H9 (cell line): ENCODE measurements around the gene BRPF1. TPM values are rescaled to one million over a fixed set of nuclear protein-coding genes. Genes with fewer than 3 reads are reported as not detected.

Experiments
- DNase-seq: peaks from one replicate; pipeline ENCODE4 v3.0.0-alpha.2; 2017
- H2AFZ ChIP-seq: one replicate; pipeline ENCODE4 v1.6.1; 2013; ENCODE audit warnings: mild to moderate bottlenecking, low read length, control low read depth, moderate library complexity
- H2AK5ac ChIP-seq: 2 replicates; pipeline ENCODE4 v1.6.1; 2013; ENCODE audit warnings: low read length, control low read depth, mixed read lengths; ENCODE audit not compliant: insufficient read length
- H2BK120ac ChIP-seq: one replicate; pipeline ENCODE4 v1.6.1; 2013; ENCODE audit warnings: low read depth, mild to moderate bottlenecking, low read length, control low read depth, inconsistent platforms; ENCODE audit not compliant: poor library complexity, severe bottlenecking
- H2BK12ac ChIP-seq: 2 replicates; pipeline ENCODE4 v1.6.1; 2013; ENCODE audit warnings: low read length, control low read depth, mixed read lengths, low read depth; ENCODE audit not compliant: insufficient read length
- H2BK15ac ChIP-seq: 2 replicates; pipeline ENCODE4 v1.6.1; 2013; ENCODE audit warnings: low read depth, low read length, control low read depth
- H2BK20ac ChIP-seq: one replicate; pipeline ENCODE4 v1.6.1; 2013; ENCODE audit warnings: low read depth, mild to moderate bottlenecking, low read length, control low read depth, inconsistent platforms; ENCODE audit not compliant: poor library complexity, severe bottlenecking
- H2BK5ac ChIP-seq: 2 replicates; pipeline ENCODE4 v1.6.1; 2013; ENCODE audit warnings: low read length, control low read depth, mixed read lengths; ENCODE audit not compliant: insufficient read length
- H3K14ac ChIP-seq: 2 replicates; pipeline ENCODE4 v1.6.1; 2013; ENCODE audit warnings: low read length, control low read depth; ENCODE audit not compliant: insufficient read depth
- H3K18ac ChIP-seq: 2 replicates; pipeline ENCODE4 v1.6.1; 2013; ENCODE audit warnings: low read depth, mild to moderate bottlenecking, mixed read lengths, low read length, control low read depth; ENCODE audit not compliant: insufficient read length
- H3K23ac ChIP-seq: 2 replicates; pipeline ENCODE4 v1.6.1; 2013; ENCODE audit warnings: low read length, control low read depth, mixed read lengths, low read depth; ENCODE audit not compliant: insufficient read length
- H3K23me2 ChIP-seq: 2 replicates; pipeline ENCODE4 v1.6.1; 2013; ENCODE audit warnings: low read depth, mild to moderate bottlenecking, mixed read lengths, low read length, control low read depth; ENCODE audit not compliant: insufficient read length, poor library complexity, severe bottlenecking
- H3K27ac ChIP-seq: 2 replicates; pipeline ENCODE4 v1.5.1; 2013; ENCODE audit warnings: low read length, control low read depth, mixed read lengths, low read depth; ENCODE audit not compliant: insufficient read length
- H3K27me3 ChIP-seq: 2 replicates; pipeline ENCODE4 v1.6.1; 2013; ENCODE audit warnings: low read length, control low read depth, inconsistent platforms; ENCODE audit not compliant: insufficient read depth
- H3K4ac ChIP-seq: 2 replicates; pipeline ENCODE4 v1.6.1; 2013; ENCODE audit warnings: low read depth, mild to moderate bottlenecking, control low read depth, inconsistent platforms, low read length, moderate library complexity
- H3K4me1 ChIP-seq: 2 replicates; pipeline ENCODE4 v1.6.1; 2013; ENCODE audit warnings: low read length, control low read depth, inconsistent platforms; ENCODE audit not compliant: insufficient read depth
- H3K4me2 ChIP-seq: 2 replicates; pipeline ENCODE4 v1.6.1; 2013; ENCODE audit warnings: low read length, control low read depth, mixed read lengths; ENCODE audit not compliant: insufficient read length, insufficient read depth
- H3K56ac ChIP-seq: 2 replicates; pipeline ENCODE4 v1.6.1; 2013; ENCODE audit warnings: low read depth, mild to moderate bottlenecking, mixed read lengths, low read length, control low read depth; ENCODE audit not compliant: insufficient read length
- H3K79me1 ChIP-seq: 2 replicates; pipeline ENCODE4 v1.6.1; 2013; ENCODE audit warnings: low read depth, mild to moderate bottlenecking, moderate library complexity, low read length, control low read depth, inconsistent platforms; ENCODE audit not compliant: insufficient read depth, poor library complexity, severe bottlenecking
- H3K79me2 ChIP-seq: 2 replicates; pipeline ENCODE4 v1.6.1; 2013; ENCODE audit warnings: low read length, control low read depth, inconsistent platforms; ENCODE audit not compliant: insufficient read depth
- H3K9ac ChIP-seq: 2 replicates; pipeline ENCODE4 v1.6.1; 2013; ENCODE audit warnings: low read length, control low read depth, mixed read lengths; ENCODE audit not compliant: insufficient read length; ENCODE audit errors: extremely low read depth
- H3K9me3 ChIP-seq: one replicate; pipeline ENCODE4 v1.6.1; 2013; ENCODE audit warnings: low read depth, low read length, inconsistent platforms; ENCODE audit not compliant: control insufficient read depth
- H3T11ph ChIP-seq: one replicate; pipeline ENCODE4 v1.6.1; 2013; ENCODE audit warnings: mild to moderate bottlenecking, low read length, control low read depth, inconsistent platforms
- H4K20me1 ChIP-seq: one replicate; pipeline ENCODE4 v1.6.1; 2013; ENCODE audit not compliant: control insufficient read depth, insufficient read length, insufficient read depth
- H4K5ac ChIP-seq: 2 replicates; pipeline ENCODE4 v1.6.1; 2013; ENCODE audit warnings: low read depth, mild to moderate bottlenecking, mixed read lengths, low read length, control low read depth; ENCODE audit not compliant: insufficient read length
- H4K8ac ChIP-seq: replicated peaks from 2 replicates; pipeline ENCODE4 v1.6.1; 2013; ENCODE audit warnings: low read length, control low read depth, mixed read lengths, low read depth; ENCODE audit not compliant: insufficient read length
- H4K91ac ChIP-seq: 2 replicates; pipeline ENCODE4 v1.6.1; 2013; ENCODE audit warnings: low read depth, mild to moderate bottlenecking, moderate library complexity, mixed read lengths, low read length, control low read depth; ENCODE audit not compliant: insufficient read length
- H3K27ac Mint-ChIP-seq, 3 experiments: 2 replicates in 2 of 3; 3 replicates in 1 of 3; pipeline ENCODE4 v1.8.0; 2020 to 2021; ENCODE audit warnings: mixed read lengths in 3 of 3, mild to moderate bottlenecking in 1 of 3, moderate library complexity in 1 of 3
- H3K27me3 Mint-ChIP-seq: 2 replicates; pipeline ENCODE4 v1.8.0; 2021; ENCODE audit warnings: low read depth, mild to moderate bottlenecking, moderate library complexity, mixed read lengths
- H3K36me3 Mint-ChIP-seq, 3 experiments: 2 replicates in 2 of 3; 3 replicates in 1 of 3; pipeline ENCODE4 v1.8.0; 2020 to 2021; ENCODE audit warnings: low read depth in 3 of 3, mixed read lengths in 3 of 3; ENCODE audit not compliant: insufficient read depth in 1 of 3
- H3K4me1 Mint-ChIP-seq, 2 experiments: 2 replicates each; pipeline ENCODE4 v1.8.0; 2020; ENCODE audit warnings: mixed read lengths in 2 of 2
- H3K4me3 Mint-ChIP-seq, 2 experiments: 2 replicates in 1 of 2; 3 replicates in 1 of 2; pipeline ENCODE4 v1.8.0; 2020 to 2021; ENCODE audit warnings: mild to moderate bottlenecking in 2 of 2, mixed read lengths in 2 of 2, moderate library complexity in 1 of 2
- H3K9me3 Mint-ChIP-seq, 2 experiments: 2 replicates in 1 of 2; 3 replicates in 1 of 2; pipeline ENCODE4 v1.8.0; 2020; ENCODE audit warnings: mild to moderate bottlenecking in 2 of 2, mixed read lengths in 2 of 2, moderate library complexity in 1 of 2
- CTCF ChIP-seq: fragments of 200-600 bp; sonication (generic); conservative IDR thresholded peaks from 3 replicates; pipeline ENCODE4 v1.8.0; 2021; ENCODE audit warnings: antibody characterized with exemption, mild to moderate bottlenecking
- WGBS: extraction: QIAGEN DNeasy Blood & Tissue Kit; methylation state at CpG from one replicate; pipeline ENCODE4 v1.1.7; 2013; ENCODE audit warnings: missing lambda C conversion rate, low lambda C conversion rate, mixed read lengths; ENCODE audit not compliant: insufficient read length; ENCODE audit errors: extremely low coverage; 5-methylcytosine and 5-hydroxymethylcytosine counted together
- total RNA-seq: library from RNA; stranded (reverse); gene quantifications from 2 replicates; pipeline ENCODE4 v1.2.1, GENCODE V29; 2021

Gene BRPF1
- total RNA-seq, 1 experiment from 2014 or later: 38.6 TPM

GRCh38 chr3:9742560-9742959 is 11.0 kb downstream of the BRPF1 start:
- Histone ChIP-seq H3K4me1 (no peaks in the 10 kb centered on the region), H2BK5ac (no peak overlapping the region), H4K5ac (no peak overlapping the region), H3K27ac (no peak overlapping the region), H3T11ph (no peak overlapping the region), H3K9ac (no peak overlapping the region), H3K56ac (no peak overlapping the region), H4K8ac (no peak overlapping the region), H3K23ac (no peak overlapping the region), H2BK120ac (no peak overlapping the region), H3K4ac (no peak overlapping the region), H3K9me3 (no peaks in the 10 kb centered on the region), H3K79me2 (no peaks in the 10 kb centered on the region), H3K18ac (no peak overlapping the region), H2BK12ac (no peak overlapping the region), H4K20me1 (no peaks in the 10 kb centered on the region), H2BK20ac (no peak overlapping the region), H3K79me1 (no peaks in the 10 kb centered on the region), H3K27me3 (no peaks in the 10 kb centered on the region), H2AFZ (no peak overlapping the region), H2BK15ac (no peak overlapping the region), H2AK5ac (no peak overlapping the region), H3K23me2 (no peaks in the 10 kb centered on the region), H3K4me2 (no peak overlapping the region), H3K14ac (no peak overlapping the region), H4K91ac (no peak overlapping the region)
- H3K27ac Mint-ChIP-seq: no peak overlapping the region
- peaks cover 63 to 98% (median 92%) of the 10 kb centered on the region in 3 experiments; a peak in 6 of 7 replicates for H3K36me3 Mint-ChIP-seq
- H3K4me1 Mint-ChIP-seq: no peaks in the 10 kb centered on the region
- no peaks in the 10 kb centered on the region for H3K27me3 Mint-ChIP-seq
- no peak overlapping the region for H3K4me3 Mint-ChIP-seq
- DNase-seq: no peak
- WGBS: no CpG with 5 or more reads among the region's 1 CpG
- H3K9me3 Mint-ChIP-seq: no peaks in the 10 kb centered on the region
- TF ChIP-seq CTCF: no peak
